ENCODE measurements around the gene CDH26.

The CDH26 gene

DNA sequence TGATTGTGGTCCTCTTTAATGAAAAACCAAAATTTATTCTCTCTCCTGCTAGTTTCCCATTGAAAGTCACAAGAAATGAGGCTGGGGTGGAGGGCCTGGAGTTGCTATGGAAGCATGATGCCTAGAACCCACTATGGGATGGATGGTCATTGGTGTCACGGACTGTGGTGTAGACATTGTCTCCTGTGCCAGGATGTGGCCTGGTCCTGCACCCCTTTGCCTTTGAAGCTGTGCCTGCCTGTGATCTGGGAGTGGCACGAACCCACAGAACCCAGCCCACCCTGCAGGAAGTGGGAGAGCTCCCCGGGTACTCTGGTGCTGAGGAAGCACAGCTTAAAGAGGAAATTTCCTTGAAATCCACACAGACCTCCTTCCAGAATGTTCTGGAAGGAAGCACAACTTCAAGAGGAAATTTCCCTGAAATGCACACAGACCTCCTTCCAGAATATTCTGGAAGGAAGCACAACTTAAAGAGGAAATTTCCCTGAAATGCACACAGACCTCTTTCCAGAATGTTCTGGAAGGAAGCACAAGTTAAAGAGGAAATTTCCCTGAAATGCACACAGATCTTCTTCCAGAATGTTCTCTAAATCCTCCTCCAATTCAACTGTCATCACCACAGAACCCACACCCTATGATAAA, 105.6 kb downstream of the CDH26 start:
- DNase-seq (ENCODE audit: low spot score) = no peak
